Measurements from ENCODE around the gene ANAPC16.
"Not testable (repeated sequence)": the region's sequence is repeated elsewhere in the genome, so short reads cannot be mapped to it uniquely, and the experiment has no call there.

ANAPC16 gene

GRCh38 chr10:72215611-72216549 is at the start of gene ANAPC16, which contains the start of gene ASCC1:
ANAPC16 (plus strand) TSS chr10:72216012; CDS start chr10:72223915, 7,903 bp downstream.
ASCC1 (minus strand) TSS chr10:72216276; CDS start chr10:72213298, 2,978 bp downstream.
- peak; percentile 84 for DNase-seq

GRCh38 chr10:72167118-72167517 is 48.7 kb upstream of the ANAPC16 start:
- no peak for DNase-seq

- no peak for DNase-seq
Observed at GRCh38 chr10:72170263-72170662, 45.5 kb upstream of the ANAPC16 start.

GRCh38 chr10:72170733-72171132 is 45.1 kb upstream of the ANAPC16 start:
- no peak for DNase-seq

- no peak for DNase-seq
Observed at GRCh38 chr10:72171175-72171630, 44.6 kb upstream of the ANAPC16 start.

GRCh38 chr10:72173262-72173618 is 42.6 kb upstream of the ANAPC16 start:
- DNase-seq: no peak

GRCh38 chr10:72173619-72174296 is 42.1 kb upstream of the ANAPC16 start:
- no peak for DNase-seq

- no peak for DNase-seq
Observed at GRCh38 chr10:72174297-72174662, 41.5 kb upstream of the ANAPC16 start.

- DNase-seq: no peak
Observed at GRCh38 chr10:72175149-72175548, 40.7 kb upstream of the ANAPC16 start.

GRCh38 chr10:72176701-72177100 is 39.1 kb upstream of the ANAPC16 start:
- no peak for DNase-seq

- DNase-seq: no peak
Observed at GRCh38 chr10:72177454-72177853, 38.4 kb upstream of the ANAPC16 start.

GRCh38 chr10:72184156-72184555 is 31.7 kb upstream of the ANAPC16 start:
- DNase-seq: no peak

GRCh38 chr10:72186258-72186981 is 29.4 kb upstream of the ANAPC16 start:
- no peak for DNase-seq

- DNase-seq: no peak
Observed at GRCh38 chr10:72186982-72187330, 28.9 kb upstream of the ANAPC16 start.

GRCh38 chr10:72194949-72195348 is 20.9 kb upstream of the ANAPC16 start:
- no peak for DNase-seq

GRCh38 chr10:72200883-72201282 is 14.9 kb upstream of the ANAPC16 start:
- DNase-seq: no peak

GRCh38 chr10:72201293-72201692 is 14.5 kb upstream of the ANAPC16 start:
- DNase-seq: no peak

- DNase-seq: no peak
Observed at GRCh38 chr10:72204296-72204695, 11.5 kb upstream of the ANAPC16 start.

GRCh38 chr10:72204724-72205123 is 11.1 kb upstream of the ANAPC16 start:
- DNase-seq: no peak

- DNase-seq: no peak
Observed at GRCh38 chr10:72206511-72207229, 9.1 kb upstream of the ANAPC16 start.

GRCh38 chr10:72208526-72208925 is 7.3 kb upstream of the ANAPC16 start:
- not testable (repeated sequence) for DNase-seq

- DNase-seq: not testable (repeated sequence)
Observed at GRCh38 chr10:72211381-72211780, 4.4 kb upstream of the ANAPC16 start.

GRCh38 chr10:72211832-72212231 is 4.0 kb upstream of the ANAPC16 start:
- DNase-seq: not testable (repeated sequence)
